ENCODE data around the gene BIN2.

DNA sequence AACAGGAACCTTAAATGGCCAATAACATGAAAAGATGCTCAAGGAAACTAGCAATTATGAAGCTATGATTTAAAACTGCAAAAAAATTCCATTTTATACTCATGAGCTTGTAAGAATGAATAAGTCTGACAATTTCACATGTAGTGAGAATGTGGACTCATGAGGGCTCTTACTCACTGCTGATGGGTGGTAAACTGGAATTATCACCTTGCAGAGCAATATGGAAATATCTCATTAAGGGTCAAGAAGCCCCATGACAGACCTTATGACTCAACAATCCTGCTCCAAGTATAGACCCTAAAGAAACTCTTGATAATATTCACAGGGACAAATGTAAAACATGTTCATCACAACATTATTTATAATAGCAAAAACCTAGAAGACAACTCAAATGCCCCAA, 30.3 kb downstream of the BIN2 start:
- no peak for TF ChIP-seq CTCF (IDR thresholded peaks at IDR 0.05)
- no peak for TF ChIP-seq REST (IDR thresholded peaks at IDR 0.05; ENCODE audit: insufficient read depth in 1 of 2, low read depth in 2 of 2, low read length in 1 of 2)
- no peak for TF ChIP-seq TCF7L2 (IDR thresholded peaks at IDR 0.05; ENCODE audit: low read depth, low read length)
- no peak for TF ChIP-seq SIN3A (IDR thresholded peaks at IDR 0.05; ENCODE audit: borderline replicate concordance, insufficient read depth, low read depth, low read length)
- no peak for TF ChIP-seq POLR2AphosphoS5 (IDR thresholded peaks at IDR 0.05; ENCODE audit: low read depth, low read length)

Data from Panc1 (cell line).